Omental fat pad (tissue), 4 donors: ENCODE measurements around the gene SCLT1. TPM values are rescaled to one million over a fixed set of nuclear protein-coding genes. Genes with fewer than 3 reads are reported as not detected.
A peak's percentile ranks its signal among the peaks of the same experiment; 100 is the strongest.
"Not testable (repeated sequence)": the region's sequence is repeated elsewhere in the genome, so short reads cannot be mapped to it uniquely, and the experiment has no call there.

Experiments
- ATAC-seq: fragments of 150-250 bp; one replicate; pipeline ENCODE4 v1.9.1; 2016; ENCODE audit warnings: mild to moderate bottlenecking, moderate library complexity; ENCODE audit not compliant: low FRiP score
- DNase-seq: peaks from one replicate; pipeline ENCODE4 v3.0.0-alpha.2; 2019; ENCODE audit warnings: low spot score
- CTCF ChIP-seq, 3 donors: fragments of 450-650 bp; IDR thresholded peaks; one replicate each; pipeline ENCODE4 v1.5.1; 2016 to 2017; ENCODE audit warnings: antibody characterized with exemption in 3 of 3, mild to moderate bottlenecking in 3 of 3, moderate library complexity in 2 of 3
- total RNA-seq, 4 donors: library from RNA; depleted of rRNA; stranded (reverse); fragments of >200 nt; gene quantifications; one replicate each; pipeline ENCODE4 v1.1.0, GENCODE V29; 2016

Gene SCLT1
- total RNA-seq, result 10 to 100 TPM in 3 of 4 donors, 1 to 10 TPM in 1; 7.9 to 27.5 (median 16.8) TPM

DNA sequence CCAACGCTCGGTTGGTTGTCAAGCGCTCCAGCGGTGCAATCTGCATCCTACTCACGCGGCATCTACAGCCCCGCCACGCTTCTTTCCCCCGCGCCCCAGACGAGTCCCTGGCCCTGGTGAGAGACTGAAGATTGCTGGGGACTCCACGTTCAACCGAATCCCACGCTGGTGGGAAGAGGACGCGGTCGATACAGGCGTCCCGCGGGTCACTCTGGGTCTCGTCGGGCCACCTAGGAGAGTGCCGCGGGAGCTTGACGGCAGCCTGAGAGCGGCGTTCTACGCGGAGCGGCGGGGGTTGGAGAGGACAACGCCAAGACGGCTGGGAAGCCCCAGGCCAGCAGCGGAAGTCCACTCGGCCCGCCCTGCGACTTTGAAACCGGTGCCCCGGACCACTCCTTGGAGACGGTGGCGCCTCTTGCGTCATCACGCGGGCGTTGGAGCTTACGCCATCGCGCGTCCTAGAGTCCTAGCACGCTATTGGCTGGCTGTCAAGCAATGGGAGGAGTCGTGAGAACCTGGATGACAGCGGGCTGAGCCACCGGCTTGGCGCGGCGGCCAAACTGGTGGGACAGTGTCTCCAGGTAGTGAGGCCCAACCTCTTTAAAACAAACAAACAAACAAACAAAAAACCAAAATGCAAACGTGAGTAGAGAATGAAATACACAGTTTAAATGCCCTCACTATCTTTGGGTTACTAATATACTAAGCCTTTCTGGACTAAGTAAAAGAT lies at the start of gene SCLT1:
Gene SCLT1 (minus strand): TSS at position 349 of the 730 bp plus-strand sequence. CDS start 436 bp downstream, outside the sequence.
- peak; percentile 96 for DNase-seq
- peak; percentile 98 for ATAC-seq
- TF ChIP-seq CTCF (IDR thresholded peaks at IDR 0.05), result no peak

DNA sequence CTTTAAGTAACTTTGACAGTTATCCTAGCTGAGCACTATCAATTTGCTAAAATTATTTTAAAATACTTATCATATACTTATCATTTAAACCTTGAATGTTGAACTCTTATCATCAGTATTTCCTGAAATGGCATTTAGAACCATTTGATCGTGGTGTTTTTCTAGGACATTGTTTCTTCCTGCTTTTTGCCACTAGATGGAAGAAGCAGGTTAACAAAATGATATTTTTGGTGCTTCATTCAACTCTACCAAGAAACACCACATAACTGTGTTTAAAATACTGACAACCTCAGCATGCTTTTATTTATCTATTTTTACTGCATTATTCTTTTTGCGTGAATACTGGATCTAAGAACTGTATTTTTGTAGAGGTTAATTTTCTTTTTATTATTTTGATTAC lies 47.2 kb upstream of the SCLT1 start:
- ATAC-seq, result no peak
- no peak for TF ChIP-seq CTCF (IDR thresholded peaks at IDR 0.05)
- no peak for DNase-seq

DNA sequence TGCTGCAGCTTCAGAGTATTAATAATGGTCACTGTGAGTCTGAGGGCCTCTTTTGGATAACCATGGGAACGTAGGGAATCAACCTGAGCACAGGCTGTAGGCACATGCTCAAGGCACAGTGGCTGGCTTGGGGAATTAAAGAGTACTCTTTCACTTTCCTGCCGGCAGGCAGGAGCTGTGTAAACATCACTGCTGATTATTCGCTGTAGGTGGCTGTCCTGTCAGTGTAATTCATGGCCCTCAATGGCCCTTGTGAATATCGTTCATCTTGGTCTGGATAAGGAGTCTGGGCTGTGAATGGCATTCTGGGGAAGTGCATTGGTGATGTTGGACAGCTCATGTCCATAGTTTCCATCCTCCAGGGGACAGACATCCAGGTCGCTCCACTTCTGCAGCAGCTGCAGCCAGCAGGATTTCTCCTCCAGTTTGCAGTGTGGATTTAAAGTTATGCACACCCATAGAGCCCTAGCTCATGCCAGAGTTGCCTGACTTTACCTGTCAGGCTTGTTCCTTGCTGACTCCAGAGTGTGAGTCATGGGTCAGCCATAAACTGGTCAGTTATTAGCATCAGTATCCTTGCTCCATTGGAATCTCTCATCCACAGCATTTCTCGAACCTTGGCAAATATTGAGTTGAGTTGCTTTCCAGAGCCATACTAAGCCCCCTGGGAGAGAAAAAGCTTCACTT lies 45.6 kb upstream of the SCLT1 start:
- TF ChIP-seq CTCF (IDR thresholded peaks at IDR 0.05), result no peak
- ATAC-seq (no peak), DNase-seq (no peak)

DNA sequence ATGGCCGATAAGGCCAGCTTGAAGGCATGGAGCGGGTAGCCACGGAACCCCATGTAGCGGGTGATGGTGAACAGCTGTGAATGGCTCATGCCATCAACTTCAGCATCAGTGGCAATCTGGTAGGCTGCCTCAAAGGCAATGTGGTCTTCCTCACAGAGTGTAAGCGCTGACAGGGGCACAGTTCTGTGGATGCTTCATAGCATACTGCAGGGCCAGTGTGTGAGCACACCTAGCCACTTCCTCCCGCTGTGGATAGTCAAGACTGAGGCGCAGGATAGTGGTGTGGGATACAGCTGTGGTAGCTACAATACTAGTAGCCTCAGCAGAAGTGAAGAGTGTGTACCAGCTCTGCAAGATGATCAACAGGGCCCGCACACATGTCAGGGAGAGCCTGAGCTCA lies 43.1 kb upstream of the SCLT1 start:
- TF ChIP-seq CTCF (IDR thresholded peaks at IDR 0.05), result no peak
- no peak for DNase-seq
- no peak for ATAC-seq

- ATAC-seq (no peak), DNase-seq (no peak)
- no peak for TF ChIP-seq CTCF (IDR thresholded peaks at IDR 0.05)
These were observed 38.0 kb upstream of the SCLT1 start for GRCh38 chr4:129131343-129131742.

DNA sequence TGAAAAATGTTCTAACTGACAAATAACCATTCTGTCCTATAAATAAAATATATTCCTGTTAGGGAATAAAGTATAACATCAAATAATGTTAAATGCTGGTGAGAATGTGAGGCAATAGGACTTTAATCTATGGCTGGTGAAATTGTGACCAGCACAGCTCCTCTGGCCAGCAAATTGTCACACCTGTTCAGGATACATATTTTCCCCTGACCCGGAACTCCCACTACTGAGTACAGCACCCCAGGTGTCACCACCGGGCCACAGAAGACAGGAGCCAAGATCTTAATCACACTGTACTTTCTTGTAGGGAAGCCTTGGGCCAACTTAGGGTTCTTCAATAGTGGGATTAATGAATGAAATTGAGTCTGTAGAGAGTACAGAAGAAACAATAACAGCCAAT lies 35.8 kb upstream of the SCLT1 start:
- no peak for ATAC-seq
- no peak for TF ChIP-seq CTCF (IDR thresholded peaks at IDR 0.05)
- DNase-seq, result no peak

DNA sequence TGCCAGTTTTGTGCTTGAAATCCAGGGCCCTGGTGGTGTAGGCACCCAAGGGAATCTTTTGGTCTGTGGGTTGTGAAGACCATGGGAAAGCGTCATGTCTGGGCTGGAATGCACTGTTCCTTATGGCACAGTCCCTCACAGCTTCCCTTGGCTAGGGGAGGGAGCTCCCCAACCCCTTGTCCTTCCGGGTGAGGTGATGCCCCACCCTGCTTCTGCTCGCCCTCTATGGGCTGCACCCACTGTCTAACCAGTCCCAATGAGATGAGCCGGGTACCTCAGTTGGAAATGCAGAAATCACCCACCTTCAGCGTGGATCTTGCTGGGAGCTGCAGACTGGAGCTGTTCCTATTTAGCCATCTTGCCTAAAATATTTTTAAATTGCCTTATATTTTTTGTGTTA lies 33.3 kb upstream of the SCLT1 start:
- not testable (repeated sequence) for DNase-seq, ATAC-seq
